ENCODE data around the gene C1orf50.

GRCh38 chr1:42747125-42747524 lies 19.9 kb upstream of the C1orf50 start:
- TF ChIP-seq CTCF (IDR thresholded peaks at IDR 0.05; ENCODE audit: borderline replicate concordance, extremely low read depth, low read length, poor library complexity, severe bottlenecking) (peak; percentile 86), EZH2 (IDR thresholded peaks at IDR 0.05; ENCODE audit: borderline replicate concordance, low read depth, low read length, severe bottlenecking) (no peak)

Data from DND-41 (cell line).